SK-N-SH treated with all-trans-retinoic acid at 6 μM for 48 hours (cell line): ENCODE measurements around the gene PRDX6.
A peak's percentile ranks its signal among the peaks of the same experiment; 100 is the strongest.

Experiments used
- ATAC-seq: fragments of 200-7000 bp; cut with Tn5 transposase; 3 replicates; pipeline ENCODE4 v1.9.1; 2020; ENCODE audit warnings: mild to moderate bottlenecking, moderate library complexity
- ARNTL ChIP-seq: fragments of 450-650 bp; formaldehyde crosslinking; IDR thresholded peaks from 2 replicates; pipeline ENCODE4 v1.5.0; 2020; ENCODE audit warnings: low read depth, mild to moderate bottlenecking, moderate library complexity, borderline replicate concordance
- BACH2 ChIP-seq: fragments of 250-450 bp; sonication (Bioruptor Pico); IDR thresholded peaks from 2 replicates; pipeline ENCODE4 v1.9.0; 2021; ENCODE audit warnings: mild to moderate bottlenecking, borderline replicate concordance
- CSDC2 ChIP-seq: fragments of 250-450 bp; sonication (Bioruptor Pico); IDR thresholded peaks from 2 replicates; pipeline ENCODE4 v1.5.0; 2020; ENCODE audit warnings: mild to moderate bottlenecking, moderate library complexity
- CSRNP3 ChIP-seq: fragments of 250-450 bp; sonication (Bioruptor Pico); IDR thresholded peaks from 2 replicates; pipeline ENCODE4 v1.5.1; 2021; ENCODE audit warnings: mild to moderate bottlenecking, moderate library complexity
- GLIS3 ChIP-seq: fragments of 250-450 bp; sonication (Bioruptor Pico); IDR thresholded peaks from 2 replicates; pipeline ENCODE4 v1.5.0; 2020; ENCODE audit warnings: mild to moderate bottlenecking, moderate library complexity
- ISL1 ChIP-seq: fragments of 250-450 bp; sonication (Bioruptor Pico); IDR thresholded peaks from 2 replicates; pipeline ENCODE4 v2.1.2; 2022; ENCODE audit warnings: mild to moderate bottlenecking, moderate library complexity
- OSR1 ChIP-seq: fragments of 250-450 bp; sonication (Bioruptor Pico); IDR thresholded peaks from 2 replicates; pipeline ENCODE4 v1.8.0; 2022; ENCODE audit warnings: moderate library complexity, mild to moderate bottlenecking, inconsistent platforms
- POU6F1 ChIP-seq: fragments of 250-450 bp; sonication (Bioruptor Pico); IDR thresholded peaks from 2 replicates; pipeline ENCODE4 v1.8.0; 2021; ENCODE audit warnings: low read depth, mild to moderate bottlenecking, moderate library complexity, borderline replicate concordance
- PPARA ChIP-seq: fragments of 250-450 bp; sonication (Bioruptor Pico); IDR thresholded peaks from 2 replicates; pipeline ENCODE4 v1.5.0; 2020; ENCODE audit warnings: mild to moderate bottlenecking, borderline replicate concordance
- RARB ChIP-seq: fragments of 250-450 bp; sonication (Bioruptor Pico); IDR thresholded peaks from 2 replicates; pipeline ENCODE4 v1.8.0; 2021; ENCODE audit warnings: mild to moderate bottlenecking, moderate library complexity
- SNAI2 ChIP-seq: fragments of 250-450 bp; sonication (Bioruptor Pico); IDR thresholded peaks from 2 replicates; pipeline ENCODE4 v1.5.0; 2020; ENCODE audit warnings: mild to moderate bottlenecking, moderate library complexity
- TCF4 ChIP-seq: fragments of 250-450 bp; sonication (Bioruptor Pico); IDR thresholded peaks from 2 replicates; pipeline ENCODE4 v1.8.0; 2021; ENCODE audit warnings: mild to moderate bottlenecking, moderate library complexity, borderline replicate concordance
- TOX ChIP-seq: fragments of 250-450 bp; sonication (Bioruptor Pico); IDR thresholded peaks from 2 replicates; pipeline ENCODE4 v1.8.0; 2021; ENCODE audit warnings: mild to moderate bottlenecking, moderate library complexity, borderline replicate concordance
- TSHZ2 ChIP-seq: fragments of 250-450 bp; sonication (Bioruptor Pico); IDR thresholded peaks from 2 replicates; pipeline ENCODE4 v1.5.0; 2020; ENCODE audit warnings: mild to moderate bottlenecking, moderate library complexity
- ZC3H10 ChIP-seq: fragments of 250-450 bp; sonication (Bioruptor Pico); IDR thresholded peaks from 2 replicates; pipeline ENCODE4 v1.5.1; 2021; ENCODE audit warnings: mild to moderate bottlenecking, moderate library complexity
- ZFP3 ChIP-seq: fragments of 250-450 bp; sonication (Bioruptor Pico); IDR thresholded peaks from 2 replicates; pipeline ENCODE4 v1.5.0; 2020; ENCODE audit warnings: mild to moderate bottlenecking, moderate library complexity
- ZNF565 ChIP-seq: fragments of 450-650 bp; formaldehyde crosslinking; conservative IDR thresholded peaks from 2 replicates; pipeline ENCODE4 v1.5.0; 2020; ENCODE audit warnings: low read depth, mild to moderate bottlenecking, moderate library complexity
- ZNF70 ChIP-seq: fragments of 450-650 bp; formaldehyde crosslinking; IDR thresholded peaks from 2 replicates; pipeline ENCODE4 v1.5.0; 2020; ENCODE audit warnings: mild to moderate bottlenecking, moderate library complexity
- ZNF8 ChIP-seq: fragments of 450-650 bp; formaldehyde crosslinking; IDR thresholded peaks from 2 replicates; pipeline ENCODE4 v1.5.0; 2020; ENCODE audit warnings: mild to moderate bottlenecking, moderate library complexity
- TF ChIP-seq, protein P1 (sequence below): fragments of 250-450 bp; sonication (Bioruptor Pico); IDR thresholded peaks from 2 replicates; pipeline ENCODE4 v1.5.1; 2020; ENCODE audit warnings: low read depth, mild to moderate bottlenecking, moderate library complexity
- TF ChIP-seq, protein P2 (sequence below): fragments of 250-450 bp; sonication (Bioruptor Pico); IDR thresholded peaks from 2 replicates; pipeline ENCODE4 v1.8.0; 2020; ENCODE audit warnings: mild to moderate bottlenecking, moderate library complexity, borderline replicate concordance

PRDX6 gene

DNA sequence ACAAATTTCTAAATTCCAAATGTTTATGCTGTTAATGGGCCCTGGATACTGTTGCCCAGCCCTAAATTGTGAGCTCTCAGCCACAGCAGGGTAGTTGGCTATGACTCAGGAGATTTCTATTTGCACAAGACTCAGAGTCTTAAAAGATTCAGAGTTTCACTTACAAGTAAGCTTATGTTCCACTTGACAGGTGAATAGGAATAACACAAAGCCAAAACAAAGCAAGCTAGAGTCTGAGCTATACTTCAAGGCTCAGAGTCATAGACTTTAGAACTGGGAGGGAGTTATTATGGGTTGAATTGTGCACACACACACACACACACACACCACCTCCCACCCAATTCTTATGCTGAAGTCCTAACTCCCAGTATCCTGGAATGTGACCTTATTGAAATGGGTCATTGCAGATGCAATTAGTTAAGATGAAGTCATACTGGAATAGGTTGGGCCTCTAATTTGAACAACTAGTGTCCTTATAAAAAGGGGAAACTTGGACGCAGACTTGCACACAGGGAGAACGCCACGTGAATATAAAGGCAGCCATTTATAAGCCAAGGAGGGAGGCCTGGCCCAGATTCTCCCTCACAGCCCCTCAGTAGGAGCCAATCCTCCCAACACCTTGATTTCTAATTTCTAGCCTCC lies 30.2 kb downstream of the PRDX6 start:
- ATAC-seq = peak; percentile 94
- no peak for TF ChIP-seq ZFP3 (CRISPR knock-in tag)
- no peak for TF ChIP-seq POU6F1
- no peak for TF ChIP-seq OSR1 (CRISPR knock-in tag)

- no peak for TF ChIP-seq ZNF565
- TF ChIP-seq ZNF70 (CRISPR knock-in tag) = no peak
- no peak for TF ChIP-seq ISL1 (CRISPR knock-in tag)
- TF ChIP-seq ZC3H10 (CRISPR knock-in tag) = no peak
- no peak for TF ChIP-seq ZFP3 (CRISPR knock-in tag)
- no peak for TF ChIP-seq TCF4 (CRISPR knock-in tag)
- TF ChIP-seq, protein P1, sequence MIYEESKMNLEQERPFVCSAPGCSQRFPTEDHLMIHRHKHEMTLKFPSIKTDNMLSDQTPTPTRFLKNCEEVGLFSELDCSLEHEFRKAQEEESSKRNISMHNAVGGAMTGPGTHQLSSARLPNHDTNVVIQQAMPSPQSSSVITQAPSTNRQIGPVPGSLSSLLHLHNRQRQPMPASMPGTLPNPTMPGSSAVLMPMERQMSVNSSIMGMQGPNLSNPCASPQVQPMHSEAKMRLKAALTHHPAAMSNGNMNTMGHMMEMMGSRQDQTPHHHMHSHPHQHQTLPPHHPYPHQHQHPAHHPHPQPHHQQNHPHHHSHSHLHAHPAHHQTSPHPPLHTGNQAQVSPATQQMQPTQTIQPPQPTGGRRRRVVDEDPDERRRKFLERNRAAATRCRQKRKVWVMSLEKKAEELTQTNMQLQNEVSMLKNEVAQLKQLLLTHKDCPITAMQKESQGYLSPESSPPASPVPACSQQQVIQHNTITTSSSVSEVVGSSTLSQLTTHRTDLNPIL (CRISPR knock-in tag) = no peak
- peak; percentile 51 for ATAC-seq
These were observed 30.7 kb downstream of the PRDX6 start for GRCh38 chr1:173507847-173508209.

DNA sequence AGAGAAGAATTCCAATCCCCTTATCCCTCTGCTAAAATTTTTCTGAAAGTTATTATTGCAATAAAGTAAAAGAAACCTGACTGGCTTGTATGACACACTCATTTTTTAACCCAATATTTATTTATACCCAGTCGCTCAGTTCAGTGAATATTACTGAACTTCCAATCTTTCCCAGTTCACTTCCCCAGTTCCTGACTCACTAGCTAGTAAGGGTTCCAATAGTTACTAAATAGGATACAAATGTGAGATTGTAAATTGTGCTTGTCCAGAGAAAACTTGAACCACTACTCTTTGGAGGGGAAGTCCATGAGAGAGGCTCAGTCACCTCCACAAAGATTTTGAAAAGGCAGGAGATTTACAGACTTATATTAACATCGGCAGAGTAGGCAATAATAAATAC lies 31.4 kb downstream of the PRDX6 start:
- ATAC-seq = no peak
- TF ChIP-seq ZNF8 (no peak), ZNF70 (CRISPR knock-in tag) (no peak), RARB (CRISPR knock-in tag) (no peak), CSRNP3 (CRISPR knock-in tag) (no peak), ISL1 (CRISPR knock-in tag) (no peak), GLIS3 (CRISPR knock-in tag) (no peak), TSHZ2 (no peak), ARNTL (CRISPR knock-in tag) (no peak), ZFP3 (CRISPR knock-in tag) (no peak), PPARA (no peak), OSR1 (CRISPR knock-in tag) (no peak), TCF4 (CRISPR knock-in tag) (no peak), CSDC2 (CRISPR knock-in tag) (no peak), BACH2 (CRISPR knock-in tag) (no peak), ZC3H10 (CRISPR knock-in tag) (no peak), SNAI2 (CRISPR knock-in tag) (no peak), TOX (CRISPR knock-in tag) (no peak)
- TF ChIP-seq, protein P2, sequence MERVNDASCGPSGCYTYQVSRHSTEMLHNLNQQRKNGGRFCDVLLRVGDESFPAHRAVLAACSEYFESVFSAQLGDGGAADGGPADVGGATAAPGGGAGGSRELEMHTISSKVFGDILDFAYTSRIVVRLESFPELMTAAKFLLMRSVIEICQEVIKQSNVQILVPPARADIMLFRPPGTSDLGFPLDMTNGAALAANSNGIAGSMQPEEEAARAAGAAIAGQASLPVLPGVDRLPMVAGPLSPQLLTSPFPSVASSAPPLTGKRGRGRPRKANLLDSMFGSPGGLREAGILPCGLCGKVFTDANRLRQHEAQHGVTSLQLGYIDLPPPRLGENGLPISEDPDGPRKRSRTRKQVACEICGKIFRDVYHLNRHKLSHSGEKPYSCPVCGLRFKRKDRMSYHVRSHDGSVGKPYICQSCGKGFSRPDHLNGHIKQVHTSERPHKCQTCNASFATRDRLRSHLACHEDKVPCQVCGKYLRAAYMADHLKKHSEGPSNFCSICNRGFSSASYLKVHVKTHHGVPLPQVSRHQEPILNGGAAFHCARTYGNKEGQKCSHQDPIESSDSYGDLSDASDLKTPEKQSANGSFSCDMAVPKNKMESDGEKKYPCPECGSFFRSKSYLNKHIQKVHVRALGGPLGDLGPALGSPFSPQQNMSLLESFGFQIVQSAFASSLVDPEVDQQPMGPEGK (CRISPR knock-in tag) = no peak
- TF ChIP-seq, protein P1 (CRISPR knock-in tag) = no peak
